NCI-H82 (cell line): ENCODE data around the gene LYZL4.

Experiments used
- DNase-seq: peaks from one replicate; lab custom pipeline; 2025; lab: John Stamatoyannopoulos, UW

LYZL4 gene

DNA sequence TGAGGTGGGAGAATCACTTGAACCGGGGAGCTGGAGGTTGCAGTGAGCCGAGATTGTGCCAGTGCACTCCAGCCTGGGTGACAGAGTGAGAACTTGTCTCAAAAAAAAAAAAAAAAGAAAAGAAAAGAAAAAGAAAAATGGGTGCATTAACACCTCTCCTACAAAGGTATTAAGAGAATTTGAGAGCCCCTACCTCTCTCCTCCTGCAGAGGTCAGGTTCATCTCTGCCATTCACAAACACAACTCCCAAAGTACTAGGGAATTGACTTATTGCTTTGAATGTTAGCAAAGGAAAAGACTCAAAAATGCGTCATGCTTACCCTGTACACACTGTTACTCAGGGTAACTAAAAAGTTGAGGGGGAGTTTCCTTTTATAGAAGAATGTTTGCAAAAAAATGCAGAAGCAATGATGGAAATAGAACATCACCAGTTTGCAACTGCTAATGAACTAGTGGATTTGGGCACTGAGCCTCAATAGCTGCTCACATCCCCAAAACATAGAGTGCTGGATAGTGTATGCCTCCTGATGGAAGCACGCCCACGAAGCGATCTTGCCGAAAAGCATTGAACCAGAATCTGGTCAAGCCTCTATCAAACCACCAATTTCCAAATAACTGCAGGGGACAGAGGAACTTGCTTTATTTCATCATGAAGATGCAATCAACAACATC lies 15.5 kb upstream of the LYZL4 start:
- DNase-seq = no peak

DNA sequence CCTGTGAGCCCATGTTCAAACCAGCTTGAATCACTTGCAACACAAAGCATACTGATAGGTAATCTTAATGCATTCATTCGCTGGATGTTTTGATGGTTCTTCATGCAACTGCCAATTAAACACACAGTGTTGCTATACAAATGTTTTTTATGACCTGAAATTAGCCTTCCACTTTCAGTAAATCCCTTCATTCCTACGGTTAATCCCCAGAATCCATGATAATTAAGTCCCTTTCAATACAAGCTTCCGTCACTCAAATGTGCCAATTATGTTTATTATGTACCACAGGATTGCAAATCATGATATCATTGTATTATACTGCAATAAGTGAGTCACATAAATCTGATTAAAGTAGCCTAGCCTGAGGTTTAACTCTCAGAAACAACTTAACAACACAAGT lies 14.5 kb upstream of the LYZL4 start:
- peak; percentile 58 for DNase-seq

DNA sequence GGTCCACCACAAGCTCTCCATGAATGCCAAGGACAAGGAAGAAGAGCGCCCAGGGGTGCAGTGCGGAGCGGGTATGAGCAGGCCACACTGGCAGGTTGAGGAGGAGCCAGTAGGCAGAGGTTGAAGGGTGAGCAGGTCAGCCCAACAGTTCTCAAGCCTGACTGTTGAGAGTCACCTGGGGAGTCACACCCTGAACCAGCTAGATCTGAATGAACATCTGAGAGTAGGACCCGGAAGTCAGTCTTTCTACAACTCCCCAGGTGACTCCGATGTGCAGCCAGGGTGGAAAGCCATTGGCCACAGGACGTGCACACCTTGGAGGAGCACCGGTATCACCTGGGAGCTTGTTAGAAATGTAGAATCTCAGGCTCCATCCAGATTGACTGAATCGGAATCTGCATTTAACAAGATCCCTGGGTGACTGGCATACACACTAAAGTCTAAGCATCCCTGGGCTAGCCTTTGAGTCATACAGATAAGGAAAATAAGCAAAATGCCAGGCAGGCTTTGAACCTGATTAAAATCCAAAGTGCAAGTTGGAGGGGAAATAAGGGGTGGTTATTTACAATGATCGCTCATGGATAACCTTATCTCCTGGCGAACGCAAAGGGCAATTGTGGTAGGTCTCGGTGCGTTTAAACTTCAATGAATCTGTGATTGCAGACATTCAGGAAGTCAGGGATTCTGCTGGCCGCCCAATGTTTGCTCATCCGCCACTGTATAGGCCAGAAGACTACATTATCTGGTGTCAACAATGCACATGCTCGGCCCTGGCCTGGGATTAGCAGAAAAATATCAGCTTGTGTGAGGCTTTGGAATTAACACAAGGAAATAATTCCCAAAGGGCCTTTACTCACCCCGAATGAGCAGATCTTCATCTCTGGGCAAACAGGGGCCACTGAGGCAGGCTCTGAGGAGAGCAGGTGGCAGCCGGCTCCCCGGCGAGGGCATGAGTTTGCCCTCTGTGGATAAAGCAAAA lies 11.7 kb upstream of the LYZL4 start:
- no peak for DNase-seq

- no peak for DNase-seq
Observed at GRCh38 chr3:42419563-42419962, 9.2 kb upstream of the LYZL4 start.

DNA sequence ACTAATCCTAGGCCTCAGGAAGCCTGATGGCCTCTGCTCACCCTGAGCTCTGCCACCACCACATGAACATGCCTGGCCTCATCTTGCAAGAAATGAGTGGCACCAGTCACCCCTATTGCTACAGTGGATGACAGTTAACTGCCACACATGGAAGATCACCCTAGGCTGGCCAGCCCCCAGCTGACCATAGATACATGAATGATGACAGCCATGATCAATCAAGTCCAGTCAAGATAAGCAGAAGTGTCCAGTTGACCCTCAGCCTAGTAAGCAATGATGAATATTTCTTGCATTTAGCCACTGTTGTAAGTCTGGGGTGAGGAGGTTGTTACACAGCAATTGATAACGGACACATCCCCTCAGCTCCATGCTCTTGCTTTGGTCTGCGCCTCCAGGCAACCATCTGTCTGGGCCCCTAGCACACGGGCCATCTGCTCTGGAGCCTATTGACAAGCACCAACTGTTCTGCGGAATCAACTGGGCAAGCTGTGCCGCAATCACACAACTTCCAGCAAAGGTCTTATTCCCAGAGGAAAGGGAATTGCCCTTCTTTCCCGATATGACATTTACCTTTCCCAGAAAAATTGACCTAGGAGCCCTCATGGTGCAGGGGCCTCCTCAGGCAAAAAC lies 2.2 kb upstream of the LYZL4 start:
- peak; percentile 85 for DNase-seq

DNA sequence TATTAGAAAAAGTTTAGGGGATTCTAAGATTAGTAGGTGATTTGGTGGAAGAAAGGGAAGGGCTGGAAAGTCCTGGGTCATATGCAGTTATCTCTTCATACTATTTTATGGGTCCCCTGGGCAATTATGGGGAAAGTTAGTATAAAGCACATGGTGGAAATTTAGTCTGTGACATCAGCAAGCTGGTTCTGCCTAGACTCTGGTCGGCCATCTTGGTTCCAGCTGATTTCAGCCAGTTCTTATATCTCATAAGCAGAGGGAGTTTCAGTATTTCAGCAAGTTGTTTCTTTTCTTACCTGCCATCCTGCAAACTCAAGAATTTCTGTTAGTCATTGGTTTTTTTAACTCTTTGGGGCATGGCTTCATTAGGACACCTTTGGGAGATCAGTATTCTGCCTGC lies 1.0 kb upstream of the LYZL4 start:
- no peak for DNase-seq

DNA sequence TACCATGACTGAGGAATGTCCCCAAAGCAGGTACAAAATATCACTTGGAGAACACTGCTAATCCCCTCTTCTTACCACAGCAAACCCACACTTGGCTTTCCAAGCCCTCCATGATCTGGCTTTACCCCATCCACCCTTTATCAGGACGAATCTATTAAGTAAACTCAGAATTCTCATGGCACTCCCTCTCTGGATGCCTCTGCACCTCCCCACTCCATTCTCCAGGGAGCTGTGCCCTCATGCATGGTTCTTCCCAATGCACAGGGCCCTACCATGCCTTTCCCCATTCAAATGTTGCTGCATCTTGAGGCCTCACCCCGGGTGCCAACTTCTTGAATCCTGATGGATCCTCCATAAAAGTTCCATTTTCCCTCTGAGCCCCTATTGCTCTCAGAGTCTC lies 2.3 kb downstream of the LYZL4 start:
- no peak for DNase-seq

- DNase-seq = no peak
Observed at GRCh38 chr3:42406727-42407450, 3.5 kb downstream of the LYZL4 start.

DNA sequence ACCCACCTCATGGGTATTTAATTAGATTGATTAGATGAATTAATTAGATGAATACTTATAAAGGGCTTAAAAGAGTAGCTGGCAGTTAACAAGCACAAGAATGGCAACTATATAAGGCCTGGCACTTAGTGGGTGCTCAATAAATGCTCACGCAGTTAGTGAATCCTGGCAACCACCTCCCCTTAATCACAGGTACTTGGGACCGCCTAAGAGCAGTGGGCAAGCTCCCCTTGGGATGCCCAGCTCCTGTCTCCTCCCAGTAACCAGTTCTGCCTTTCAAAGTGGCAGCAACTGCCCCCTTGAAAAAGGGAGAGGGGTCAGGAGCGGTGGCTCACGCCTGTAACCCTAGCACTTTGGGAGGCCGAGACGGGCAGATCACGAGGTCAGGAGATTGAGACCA lies 4.6 kb downstream of the LYZL4 start:
- no peak for DNase-seq

GRCh38 chr3:42403737-42404136 lies 6.7 kb downstream of the LYZL4 start:
- DNase-seq = no peak

DNA sequence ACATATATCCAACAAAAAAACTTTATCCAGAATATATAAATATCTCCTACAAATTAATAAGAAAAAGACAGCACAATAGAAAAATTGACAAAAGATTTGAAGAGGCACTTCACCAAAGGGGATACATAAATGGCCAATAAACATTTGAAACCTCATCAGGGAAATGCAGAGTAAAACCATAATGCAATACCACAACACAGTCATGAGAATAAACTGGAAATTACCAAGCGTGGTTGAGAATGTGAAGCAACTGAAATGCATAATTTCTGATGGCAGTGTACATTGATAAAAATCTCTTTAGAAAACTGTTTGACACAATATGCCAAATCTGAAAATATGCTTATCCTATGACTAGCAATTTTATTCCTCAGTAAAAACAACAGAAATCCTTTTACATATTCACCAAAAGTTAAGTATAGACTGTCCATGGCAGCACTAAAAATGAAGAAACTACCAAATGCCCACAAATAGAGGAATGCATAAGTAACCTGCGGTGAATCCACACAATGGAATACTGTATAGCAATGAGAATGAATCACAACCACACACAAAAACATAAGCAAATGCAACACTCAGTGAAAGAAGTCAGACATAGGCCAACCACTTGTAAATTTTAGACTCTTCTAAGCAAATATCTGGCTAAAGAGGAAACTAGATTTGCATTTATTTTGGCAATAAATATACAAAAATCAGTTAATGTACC lies 7.9 kb downstream of the LYZL4 start:
- DNase-seq = no peak

DNA sequence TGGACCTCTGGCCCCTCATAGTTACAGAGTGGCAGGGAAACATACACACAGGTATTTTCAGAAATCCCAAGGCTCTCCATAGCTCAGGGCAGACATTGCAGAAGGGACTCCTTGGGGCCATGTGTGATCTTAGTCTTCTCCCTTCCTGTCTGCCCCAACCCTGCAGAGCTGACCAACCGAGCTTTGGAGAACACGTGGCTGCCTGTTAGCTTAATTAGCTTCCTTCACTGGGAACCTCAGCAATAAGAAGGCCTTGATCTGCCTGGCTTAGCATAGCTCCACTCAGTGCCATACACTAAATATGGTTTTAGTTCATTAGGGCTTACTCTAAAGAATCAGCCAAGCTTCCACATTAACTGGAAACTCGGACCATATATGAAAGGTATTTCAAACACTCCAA lies 12.3 kb downstream of the LYZL4 start:
- DNase-seq = peak; percentile 72

- no peak for DNase-seq
Observed at GRCh38 chr3:42397644-42398043, 12.8 kb downstream of the LYZL4 start.

DNA sequence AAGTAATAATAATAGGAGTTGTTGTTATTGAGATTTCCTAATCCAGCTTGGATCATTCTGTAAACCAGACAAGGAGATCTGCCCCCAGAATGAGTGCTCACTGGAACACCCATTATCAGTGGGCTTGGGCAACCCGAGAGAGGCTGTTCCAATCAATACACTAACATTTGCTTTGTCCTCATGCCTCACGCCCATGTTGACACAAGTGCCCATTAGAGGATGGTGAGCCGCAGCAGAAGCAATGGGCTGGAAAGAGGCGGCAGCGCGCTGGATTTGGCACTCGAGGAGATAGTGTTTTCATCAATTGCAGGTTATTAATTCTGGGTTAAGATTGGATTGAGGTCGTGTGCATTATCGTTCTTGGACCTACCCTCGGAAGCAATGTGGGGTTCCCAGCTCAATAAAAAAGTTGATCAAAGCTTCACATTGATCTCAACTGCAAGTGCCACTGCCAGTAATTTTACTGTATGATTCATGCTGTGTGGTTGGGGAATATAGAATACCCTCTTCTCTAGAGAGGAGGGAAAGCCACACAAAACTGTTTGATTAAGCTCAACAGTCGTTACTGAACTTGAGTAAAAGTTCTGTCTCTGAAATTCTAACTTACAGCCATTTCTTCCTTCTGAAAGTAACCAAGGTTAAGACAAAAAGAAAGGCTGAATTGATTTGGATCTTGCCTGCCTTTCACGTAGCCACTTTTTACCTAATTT lies 15.7 kb downstream of the LYZL4 start:
- no peak for DNase-seq

DNA sequence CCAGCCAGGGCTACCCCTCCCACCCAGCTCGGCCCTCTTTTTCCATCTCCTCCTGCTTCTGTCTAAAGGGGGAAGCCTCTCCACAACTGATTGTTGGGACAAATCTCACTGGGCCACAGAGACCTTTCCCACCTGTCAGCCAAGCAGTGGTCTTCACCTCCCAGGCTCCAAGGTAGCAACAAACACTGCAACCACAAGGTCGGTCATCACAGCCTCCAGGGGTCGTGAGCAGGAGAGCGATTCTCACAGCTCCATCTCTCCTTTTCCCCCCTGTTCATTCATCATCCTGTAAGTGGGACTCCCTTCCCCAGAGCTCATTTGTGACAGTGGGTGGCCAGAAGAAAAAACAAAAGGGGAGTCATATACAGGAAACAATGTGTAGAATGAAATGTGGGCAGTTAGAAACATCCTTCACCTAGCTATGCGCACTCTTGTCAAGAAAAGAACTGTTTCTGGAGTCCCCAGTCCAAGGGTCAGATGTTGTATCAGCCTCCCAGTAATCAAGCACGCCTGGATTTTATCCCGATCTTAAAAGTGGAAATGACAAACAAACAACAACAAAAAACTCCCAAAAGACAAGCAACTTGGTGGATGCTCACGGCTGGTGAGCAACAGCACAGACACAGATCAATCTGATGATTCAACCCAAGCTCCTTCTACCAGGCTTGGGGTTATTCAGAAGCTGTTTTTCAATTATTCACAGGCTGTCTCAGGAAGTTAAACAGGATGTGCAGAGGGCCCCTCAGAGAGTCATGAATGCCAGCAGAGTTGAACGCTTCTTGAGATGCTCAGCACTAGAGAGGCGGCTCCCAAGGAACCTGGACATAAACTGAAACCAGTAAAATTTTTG lies 22.4 kb downstream of the LYZL4 start:
- DNase-seq = no peak

- peak; percentile 75 for DNase-seq
Observed at GRCh38 chr3:42381551-42382082, 28.8 kb downstream of the LYZL4 start.

DNA sequence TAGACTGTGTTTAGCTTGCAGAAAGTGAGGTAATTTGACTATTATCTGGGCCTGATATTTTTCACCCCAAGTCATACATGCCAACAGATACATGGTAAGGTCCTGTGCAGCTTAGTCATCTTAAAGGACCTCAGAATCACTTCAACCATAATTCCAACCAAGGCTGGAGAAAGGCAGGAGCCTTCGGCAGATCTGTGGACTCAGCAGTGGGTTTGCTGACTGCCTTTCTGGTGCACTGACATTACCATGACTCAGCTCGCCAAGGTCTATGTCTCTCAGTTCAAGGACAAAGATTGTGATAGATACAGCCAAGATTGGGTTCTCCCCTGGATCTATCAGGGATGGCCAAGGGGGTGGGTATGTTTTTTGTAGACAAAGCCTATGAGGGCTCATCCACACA lies 32.7 kb downstream of the LYZL4 start:
- no peak for DNase-seq

DNA sequence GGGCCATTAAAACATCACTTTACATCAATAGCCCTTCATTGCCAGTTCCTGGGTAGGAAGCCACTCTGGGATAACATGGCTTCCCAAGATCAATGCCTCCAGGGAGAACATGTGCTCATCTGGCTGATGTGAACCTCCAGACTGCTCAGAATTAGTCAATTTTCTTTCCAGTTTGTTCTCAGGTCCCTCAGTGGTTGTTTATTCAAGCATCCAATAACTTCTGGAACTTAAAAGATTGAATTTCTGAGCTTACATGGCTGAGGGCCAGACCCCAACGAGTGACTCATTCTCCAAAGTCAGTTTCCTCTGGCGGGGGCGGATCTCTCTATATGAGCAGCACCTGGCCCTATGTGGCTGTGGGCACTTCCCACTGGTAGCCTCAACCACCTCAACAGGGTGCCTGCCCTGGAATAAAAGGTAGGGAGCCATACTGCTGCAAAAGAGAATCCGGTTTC lies 34.0 kb downstream of the LYZL4 start:
- DNase-seq = no peak

DNA sequence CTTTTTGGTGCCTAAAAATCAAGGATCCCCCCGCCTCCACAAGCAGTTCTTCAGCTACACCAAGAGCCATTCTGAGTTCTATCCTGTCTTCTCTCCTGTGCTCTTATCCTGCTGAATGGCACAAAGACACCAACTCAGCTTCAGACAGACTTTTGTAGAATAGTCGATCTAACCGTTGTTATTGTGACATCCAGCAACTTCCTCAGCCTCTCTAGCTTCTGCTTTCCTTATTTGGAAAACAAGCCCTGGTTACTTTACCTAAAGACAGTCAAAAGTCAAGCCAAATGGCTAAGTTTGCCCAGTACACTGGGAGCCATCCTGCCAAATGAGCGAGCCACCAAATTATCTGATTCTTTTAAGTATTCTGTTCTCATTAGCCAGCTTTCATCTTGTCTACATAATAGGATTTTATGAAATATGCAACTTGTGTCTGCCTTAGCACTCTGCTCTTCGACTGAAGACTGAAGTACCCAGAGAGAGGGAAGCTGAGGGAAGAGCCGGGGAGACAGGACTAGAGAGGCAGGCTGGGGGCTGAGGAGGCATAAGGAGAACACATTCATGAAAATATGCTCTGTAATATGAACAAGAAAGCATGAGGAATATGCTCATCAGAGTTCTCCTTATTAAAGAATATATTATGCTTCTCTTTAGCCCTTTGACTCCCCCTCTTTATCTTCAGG lies 35.1 kb downstream of the LYZL4 start:
- DNase-seq = no peak
